SJSA1 (cell line): ENCODE measurements around the gene PLCH1. TPM values are rescaled to one million over a fixed set of nuclear protein-coding genes. Genes with fewer than 3 reads are reported as not detected.

ENCODE experiments used
- DNase-seq, 2 experiments: peaks; one replicate each; pipeline ENCODE4 v3.0.0-alpha.2; 2015 to 2020; ENCODE audit warnings: low spot score in 2 of 2, low read depth in 1 of 2
- H3K27ac ChIP-seq: fragments of 250-450 bp; sonication (Bioruptor Pico); 2 replicates; pipeline ENCODE4 v1.5.1; 2020; ENCODE audit warnings: mild to moderate bottlenecking, moderate library complexity
- H3K27me3 ChIP-seq: fragments of 250-450 bp; sonication (Bioruptor Pico); replicated peaks from 2 replicates; pipeline ENCODE4 v1.5.1; 2020; ENCODE audit warnings: mild to moderate bottlenecking, moderate library complexity
- H3K36me3 ChIP-seq: fragments of 250-450 bp; sonication (Bioruptor Pico); 2 replicates; pipeline ENCODE4 v1.5.1; 2020; ENCODE audit warnings: mild to moderate bottlenecking
- H3K4me1 ChIP-seq: fragments of 250-450 bp; sonication (Bioruptor Pico); replicated peaks from 2 replicates; pipeline ENCODE4 v1.6.1; 2021; ENCODE audit warnings: mild to moderate bottlenecking
- H3K4me3 ChIP-seq: fragments of 250-450 bp; sonication (Bioruptor Pico); 2 replicates; pipeline ENCODE4 v1.5.1; 2020; ENCODE audit warnings: mild to moderate bottlenecking
- H3K9me3 ChIP-seq: fragments of 250-450 bp; sonication (Bioruptor Pico); replicated peaks from 2 replicates; pipeline ENCODE4 v1.5.1; 2020; ENCODE audit warnings: mild to moderate bottlenecking
- total RNA-seq: library from RNA; depleted of rRNA; stranded (reverse); fragments of >200 nt; shearing (Covaris generic); gene quantifications from 2 replicates; pipeline ENCODE4 v1.2.3, GENCODE V29; 2014

PLCH1 gene
- total RNA-seq, 1 experiment from 2014 or later, result 0.13 TPM

- Histone ChIP-seq H3K4me3 (no peak overlapping the region), H3K27me3 (no peaks in the 10 kb centered on the region), H3K4me1 (peaks cover 4% of the 10 kb centered on the region; the same call in 1 of the 2 replicates), H3K27ac (no peak overlapping the region), H3K36me3 (no peaks in the 10 kb centered on the region), H3K9me3 (no peaks in the 10 kb centered on the region)
- DNase-seq, result no peak
These were observed 12.7 kb upstream of the PLCH1 start for GRCh38 chr3:155757577-155757976.

- no peak overlapping the region for H3K4me3 ChIP-seq
- H3K4me1 ChIP-seq, result peaks cover 20% of the 10 kb centered on the region
- H3K27me3 ChIP-seq, result no peaks in the 10 kb centered on the region
- no peaks in the 10 kb centered on the region for H3K36me3 ChIP-seq
- no peak for DNase-seq
- no peak overlapping the region for H3K27ac ChIP-seq
- H3K9me3 ChIP-seq, result no peaks in the 10 kb centered on the region
These were observed 8.3 kb upstream of the PLCH1 start for GRCh38 chr3:155753038-155753639.

- no peak for DNase-seq
- no peak overlapping the region for H3K4me3 ChIP-seq
These were observed 3.9 kb upstream of the PLCH1 start for GRCh38 chr3:155748611-155749365.

GRCh38 chr3:155747946-155748290 lies 3.0 kb upstream of the PLCH1 start:
- H3K4me1 ChIP-seq, result peaks cover 36% of the 10 kb centered on the region
- H3K27ac ChIP-seq, result no peak overlapping the region
- no peak overlapping the region for H3K4me3 ChIP-seq
- DNase-seq, result no peak
- H3K9me3 ChIP-seq, result no peaks in the 10 kb centered on the region
- H3K36me3 ChIP-seq, result no peaks in the 10 kb centered on the region
- H3K27me3 ChIP-seq, result no peaks in the 10 kb centered on the region; the same call in 1 of the 2 replicates

More at GRCh38 chr3:155748611-155749365, 3.9 kb upstream of the PLCH1 start:
- Histone ChIP-seq H3K4me1 (peaks cover 30% of the 10 kb centered on the region), H3K27ac (no peak overlapping the region), H3K36me3 (no peaks in the 10 kb centered on the region), H3K27me3 (no peaks in the 10 kb centered on the region), H3K9me3 (no peaks in the 10 kb centered on the region)

- Histone ChIP-seq H3K27ac (no peak overlapping the region), H3K27me3 (no peaks in the 10 kb centered on the region; the same call in 1 of the 2 replicates), H3K9me3 (no peaks in the 10 kb centered on the region), H3K36me3 (no peaks in the 10 kb centered on the region), H3K4me1 (peaks cover 31% of the 10 kb centered on the region), H3K4me3 (no peak overlapping the region)
- no peak for DNase-seq
These were observed 2.5 kb upstream of the PLCH1 start for GRCh38 chr3:155747286-155747945.

- no peaks in the 10 kb centered on the region for H3K9me3 ChIP-seq
- H3K4me1 ChIP-seq, result peaks cover 26% of the 10 kb centered on the region
- H3K36me3 ChIP-seq, result no peaks in the 10 kb centered on the region
These were observed 1.8 kb upstream of the PLCH1 start for GRCh38 chr3:155746703-155747102.

GRCh38 chr3:155745795-155746550 lies 1.1 kb upstream of the PLCH1 start:
- H3K4me1 ChIP-seq, result peaks cover 25% of the 10 kb centered on the region
- DNase-seq, result no peak
- no peak overlapping the region for H3K4me3 ChIP-seq
- H3K27me3 ChIP-seq, result no peaks in the 10 kb centered on the region; the same call in 1 of the 2 replicates
- H3K36me3 ChIP-seq, result no peaks in the 10 kb centered on the region
- no peaks in the 10 kb centered on the region for H3K9me3 ChIP-seq
- H3K27ac ChIP-seq, result no peak overlapping the region

More at GRCh38 chr3:155746703-155747102, 1.8 kb upstream of the PLCH1 start:
- H3K27ac ChIP-seq, result no peak overlapping the region
- no peak for DNase-seq
- H3K27me3 ChIP-seq, result no peaks in the 10 kb centered on the region; the same call in 1 of the 2 replicates
- no peak overlapping the region for H3K4me3 ChIP-seq

GRCh38 chr3:155744010-155744625 lies 753 bp downstream of the PLCH1 start:
- no peaks in the 10 kb centered on the region for H3K36me3 ChIP-seq
- peak overlapping the region; percentile 46 for H3K4me3 ChIP-seq
- H3K27ac ChIP-seq, result no peak overlapping the region
- H3K27me3 ChIP-seq, result no peaks in the 10 kb centered on the region; the same call in 1 of the 2 replicates
- H3K4me1 ChIP-seq, result peaks cover 30% of the 10 kb centered on the region
- H3K9me3 ChIP-seq, result no peaks in the 10 kb centered on the region
- peak; percentile 36 to 48 for DNase-seq

- Histone ChIP-seq H3K36me3 (no peaks in the 10 kb centered on the region), H3K9me3 (no peaks in the 10 kb centered on the region), H3K27ac (no peak overlapping the region), H3K4me3 (peak overlapping the region; percentile 46), H3K27me3 (no peaks in the 10 kb centered on the region; the same call in 1 of the 2 replicates), H3K4me1 (peaks cover 28% of the 10 kb centered on the region)
- DNase-seq, result no peak
These were observed 1.3 kb downstream of the PLCH1 start for GRCh38 chr3:155743606-155744005.

GRCh38 chr3:155742349-155742965 lies 2.4 kb downstream of the PLCH1 start:
- Histone ChIP-seq H3K4me3 (no peak overlapping the region), H3K9me3 (no peaks in the 10 kb centered on the region), H3K27me3 (no peaks in the 10 kb centered on the region; the same call in 1 of the 2 replicates), H3K36me3 (no peaks in the 10 kb centered on the region), H3K27ac (no peak overlapping the region), H3K4me1 (peaks cover 27% of the 10 kb centered on the region)
- DNase-seq, result no peak

GRCh38 chr3:155741603-155742002 lies 3.3 kb downstream of the PLCH1 start:
- Histone ChIP-seq H3K27me3 (no peaks in the 10 kb centered on the region; the same call in 1 of the 2 replicates), H3K36me3 (no peaks in the 10 kb centered on the region)
- no peak for DNase-seq

GRCh38 chr3:155741101-155741500 lies 3.8 kb downstream of the PLCH1 start:
- H3K4me1 ChIP-seq, result peaks cover 27% of the 10 kb centered on the region
- H3K27me3 ChIP-seq, result no peaks in the 10 kb centered on the region; the same call in 1 of the 2 replicates
- no peak overlapping the region for H3K27ac ChIP-seq
- no peak overlapping the region for H3K4me3 ChIP-seq
- no peak for DNase-seq
- no peaks in the 10 kb centered on the region for H3K9me3 ChIP-seq
- H3K36me3 ChIP-seq, result no peaks in the 10 kb centered on the region

More at GRCh38 chr3:155741603-155742002, 3.3 kb downstream of the PLCH1 start:
- no peak overlapping the region for H3K4me3 ChIP-seq
- no peaks in the 10 kb centered on the region for H3K9me3 ChIP-seq
- H3K27ac ChIP-seq, result no peak overlapping the region
- peaks cover 27% of the 10 kb centered on the region for H3K4me1 ChIP-seq
